ENCODE results near the gene KIF21B. TPM values are rescaled to one million over a fixed set of nuclear protein-coding genes. Genes with fewer than 3 reads are reported as not detected.

Gene KIF21B
- total and polyA plus RNA-seq, 9 of the 15 experiments (the other 6 are each of a cell fraction or from before 2014, with no cell fraction given), result 0.46 to 13.4 (median 5.9) TPM

GRCh38 chr1:200966934-200967333 lies 56.6 kb downstream of the KIF21B start (continued):
- TF ChIP-seq ZBTB5 (IDR thresholded peaks at IDR 0.05), result no peak
- TF ChIP-seq HNRNPH1 (optimal IDR thresholded peaks at IDR 0.05; ENCODE audit: low read depth, low read length), result no peak
- TF ChIP-seq FOXJ3 (CRISPR knock-in tag; IDR thresholded peaks at IDR 0.05), result no peak

- no peaks in the 10 kb centered on the region for H3K9me1 ChIP-seq (ENCODE audit: control insufficient read depth, insufficient read depth, low read length)
- in situ Hi-C loops (cut with MboI) (no loop called here), intact Hi-C loops (cut with micrococcal nuclease) (no loop called here)
- 5% methylated on average over 6 of the region's 6 CpGs for WGBS (ENCODE audit: insufficient coverage, low coverage, missing lambda C conversion rate)
- no peaks in the 10 kb centered on the region for H3K36me3 ChIP-seq (ENCODE audit: control insufficient read depth, insufficient read depth, low read length)
- H3K4me2 ChIP-seq (ENCODE audit: insufficient read depth, low read length), result no peak overlapping the region
- peaks cover 26% of the 10 kb centered on the region for H4K20me1 ChIP-seq (replicated peaks; ENCODE audit: control insufficient read depth, insufficient read depth, low read length)
- FAIRE-seq (no peak), ATAC-seq (no peak), DNase-seq (ENCODE audit: extremely low read depth in 1 of 4, low spot score in 3 of 4) (no peak)
- ChIA-PET POLR2A (interaction anchor here (0.9 kb wide), 1 partner anchor 32 kb away, joined by 3 read pairs; no protein-coding TSS in a partner anchor), CTCF (ENCODE audit: low intra/inter-chr PET ratio) (no interaction called here)
- no TSS peak for BruUV-seq (replicated peaks)
- no peaks in the 10 kb centered on the region for H3K4me1 ChIP-seq (replicated peaks in 1 of 2; ENCODE audit: control insufficient read depth in 2 of 2, insufficient read depth in 2 of 2, low read length in 2 of 2)
- no peak overlapping the region for H2AFZ ChIP-seq (ENCODE audit: low read depth, low read length)
- no peak overlapping the region for H3K27ac ChIP-seq (ENCODE audit: extremely low read depth, low read depth, low read length)
- H3K4me3 ChIP-seq, result no peak overlapping the region
- no peaks in the 10 kb centered on the region for H3K79me2 ChIP-seq (ENCODE audit: control insufficient read depth, insufficient read depth, low read length)
- no peaks in the 10 kb centered on the region for H3K9me3 ChIP-seq (replicated peaks; ENCODE audit: control insufficient read depth, insufficient read depth, low read depth, low read length)
- H3K27me3 ChIP-seq (ENCODE audit: control insufficient read depth in 2 of 2, insufficient read depth in 2 of 2, low read length in 2 of 2), result peaks cover 37 to 67% of the 10 kb centered on the region in 2 experiments
- H3K9ac ChIP-seq (ENCODE audit: insufficient read depth in 1 of 2, low read depth in 2 of 2, low read length in 2 of 2), result no peak overlapping the region
- TF ChIP-seq NR0B1 (IDR thresholded peaks at IDR 0.05; ENCODE audit: partially characterized antibody), result no peak
- no peak for TF ChIP-seq ZNF12 (CRISPR knock-in tag; IDR thresholded peaks at IDR 0.05)
- TF ChIP-seq ZNF830 (CRISPR knock-in tag; IDR thresholded peaks at IDR 0.05), result no peak
- no peak for TF ChIP-seq CBFB (CRISPR knock-in tag; IDR thresholded peaks at IDR 0.05)
- no peak for TF ChIP-seq BCOR (IDR thresholded peaks at IDR 0.05)
- no peak for TF ChIP-seq EZH2 (IDR thresholded peaks at IDR 0.05; ENCODE audit: borderline replicate concordance, low read depth, low read length)
- TF ChIP-seq, protein P1, sequence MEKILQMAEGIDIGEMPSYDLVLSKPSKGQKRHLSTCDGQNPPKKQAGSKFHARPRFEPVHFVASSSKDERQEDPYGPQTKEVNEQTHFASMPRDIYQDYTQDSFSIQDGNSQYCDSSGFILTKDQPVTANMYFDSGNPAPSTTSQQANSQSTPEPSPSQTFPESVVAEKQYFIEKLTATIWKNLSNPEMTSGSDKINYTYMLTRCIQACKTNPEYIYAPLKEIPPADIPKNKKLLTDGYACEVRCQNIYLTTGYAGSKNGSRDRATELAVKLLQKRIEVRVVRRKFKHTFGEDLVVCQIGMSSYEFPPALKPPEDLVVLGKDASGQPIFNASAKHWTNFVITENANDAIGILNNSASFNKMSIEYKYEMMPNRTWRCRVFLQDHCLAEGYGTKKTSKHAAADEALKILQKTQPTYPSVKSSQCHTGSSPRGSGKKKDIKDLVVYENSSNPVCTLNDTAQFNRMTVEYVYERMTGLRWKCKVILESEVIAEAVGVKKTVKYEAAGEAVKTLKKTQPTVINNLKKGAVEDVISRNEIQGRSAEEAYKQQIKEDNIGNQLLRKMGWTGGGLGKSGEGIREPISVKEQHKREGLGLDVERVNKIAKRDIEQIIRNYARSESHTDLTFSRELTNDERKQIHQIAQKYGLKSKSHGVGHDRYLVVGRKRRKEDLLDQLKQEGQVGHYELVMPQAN (IDR thresholded peaks at IDR 0.05; ENCODE audit: borderline replicate concordance), result no peak
- TF ChIP-seq ZNF655 (CRISPR knock-in tag; IDR thresholded peaks at IDR 0.05), result no peak
- TF ChIP-seq ETV6 (IDR thresholded peaks at IDR 0.05; ENCODE audit: borderline replicate concordance in 1 of 2, low read depth in 2 of 2, low read length in 1 of 2), result no peak
- no peak for TF ChIP-seq ETV6 (CRISPR knock-in tag; IDR thresholded peaks at IDR 0.05; ENCODE audit: borderline replicate concordance)
- TF ChIP-seq HMGN3 (IDR thresholded peaks at IDR 0.05; ENCODE audit: borderline replicate concordance, extremely low read depth, insufficient read length, low read depth, low read length), result no peak
Measured at GRCh38 chr1:200965111-200965805, 58.3 kb downstream of the KIF21B start.
